ENCODE results near the gene FOSL1.

FOSL1 gene

DNA sequence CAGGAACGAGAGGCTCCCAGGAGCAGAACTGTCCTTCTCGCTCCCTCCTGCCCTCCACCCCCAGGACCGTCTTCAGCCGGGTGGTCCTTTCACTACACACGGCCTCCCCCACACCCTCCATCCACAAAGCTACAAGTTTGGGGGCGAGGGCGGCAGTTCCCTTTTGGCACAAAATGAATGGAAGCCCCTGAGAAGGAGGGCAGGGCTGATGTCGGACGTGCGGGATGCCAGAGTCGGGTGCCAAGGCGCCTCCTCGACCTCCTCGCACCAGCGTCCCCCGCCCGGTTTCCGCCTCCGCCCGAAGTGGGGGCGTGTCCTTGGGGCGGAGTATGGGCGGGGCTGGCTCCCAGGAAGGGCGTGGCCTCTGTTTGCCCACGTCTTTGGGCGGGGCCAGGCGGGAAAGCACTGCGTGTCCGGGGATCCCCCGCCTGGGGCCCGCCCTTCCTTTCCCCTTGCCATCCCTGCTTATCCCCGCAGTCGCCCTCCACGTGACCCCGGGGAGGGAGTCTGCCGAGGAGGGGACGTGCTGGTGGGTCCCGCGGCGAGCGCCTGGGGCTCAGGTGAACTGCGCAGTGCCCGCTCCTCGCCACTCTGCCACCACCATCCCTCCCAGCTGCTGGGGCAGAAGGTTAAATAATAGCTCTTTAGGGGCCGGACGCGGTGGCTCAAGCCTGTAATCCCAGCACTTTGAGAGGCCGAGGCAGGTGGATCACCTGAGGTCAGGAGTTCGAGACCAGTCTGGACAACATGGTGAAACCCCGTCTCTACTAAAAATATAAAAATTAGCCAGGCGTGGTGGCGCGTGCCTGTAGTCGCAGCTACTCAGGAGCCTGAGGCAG is 26.7 kb downstream of the FOSL1 start:
- FAIRE-seq: peak; percentile 95

DNA sequence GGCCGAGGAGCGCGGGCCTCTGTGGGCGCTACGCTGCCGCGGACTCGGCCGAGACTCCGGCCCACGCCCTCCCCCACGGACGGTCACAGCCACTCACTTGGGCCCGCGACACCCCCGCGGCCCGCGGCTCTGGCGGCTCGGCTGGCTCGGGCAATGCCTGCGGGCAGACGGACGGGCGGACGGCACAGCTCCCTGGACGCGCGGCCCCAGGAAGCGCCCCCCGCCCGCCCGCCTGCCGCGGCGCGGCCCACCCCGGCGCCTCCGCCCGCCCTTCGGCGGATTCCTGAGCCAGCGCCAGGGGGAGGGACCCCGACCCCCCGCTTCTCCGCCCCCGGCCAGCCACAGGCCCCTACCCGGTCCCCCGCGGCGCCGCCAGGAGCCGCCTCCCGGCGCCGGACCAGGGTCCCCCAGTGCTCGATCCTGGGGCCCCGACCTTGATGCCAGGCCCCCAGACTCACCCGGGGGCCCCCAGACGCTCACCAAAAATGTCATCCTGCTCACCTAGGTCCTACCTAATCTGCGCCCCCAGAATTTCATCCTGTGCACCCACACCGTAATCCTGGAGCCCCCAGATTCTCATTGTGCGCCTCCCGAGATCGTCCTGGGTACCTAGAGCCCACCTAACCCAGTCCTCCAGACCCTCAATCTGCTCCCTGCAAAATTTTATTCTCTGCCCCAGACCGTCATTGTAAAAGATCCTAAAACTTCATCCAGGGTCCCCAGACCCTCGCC is 27.4 kb downstream of the FOSL1 start, which contains the start of gene EFEMP2:
Gene EFEMP2 (minus strand): TSS at position 215 of the 732 bp plus-strand sequence. CDS start 446 bp downstream, outside the sequence.
- FAIRE-seq: no peak

DNA sequence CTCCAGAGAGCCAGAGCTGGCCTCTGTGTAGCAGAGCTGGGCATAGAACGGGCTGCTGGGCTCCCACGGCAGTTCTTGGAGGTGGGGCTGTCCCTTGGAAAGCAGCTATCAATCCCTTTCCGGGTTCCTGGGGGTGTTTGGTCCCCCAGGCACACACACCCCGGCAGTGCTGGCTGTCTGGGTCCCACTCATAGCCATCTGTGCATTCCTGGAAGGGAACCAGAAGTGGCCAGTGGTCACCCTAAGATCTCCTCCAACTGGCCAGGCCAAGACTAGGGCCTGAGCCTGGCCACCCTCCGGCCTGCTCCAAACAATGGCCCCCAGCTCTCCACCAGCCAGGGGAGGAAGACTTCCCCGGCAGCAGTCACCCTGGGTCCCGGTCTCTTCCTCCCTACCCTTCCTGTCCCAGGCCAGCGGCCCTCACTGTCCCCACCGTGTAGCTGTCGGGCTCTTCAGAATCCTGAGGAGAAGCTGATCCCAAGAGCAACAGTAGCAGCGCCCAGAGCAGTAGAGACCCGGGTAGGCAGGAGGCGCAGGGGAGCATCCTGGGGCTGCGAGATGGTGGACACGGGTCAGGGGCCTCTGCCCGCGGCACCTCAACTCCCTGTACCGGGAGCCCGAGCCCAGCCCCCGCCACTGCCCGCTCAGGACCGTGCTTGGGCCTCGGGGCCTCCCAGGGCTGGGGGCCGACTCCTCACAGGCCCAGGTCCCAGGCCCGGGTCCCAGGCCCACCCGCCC is 28.2 kb downstream of the FOSL1 start:
- no peak for FAIRE-seq

DNA sequence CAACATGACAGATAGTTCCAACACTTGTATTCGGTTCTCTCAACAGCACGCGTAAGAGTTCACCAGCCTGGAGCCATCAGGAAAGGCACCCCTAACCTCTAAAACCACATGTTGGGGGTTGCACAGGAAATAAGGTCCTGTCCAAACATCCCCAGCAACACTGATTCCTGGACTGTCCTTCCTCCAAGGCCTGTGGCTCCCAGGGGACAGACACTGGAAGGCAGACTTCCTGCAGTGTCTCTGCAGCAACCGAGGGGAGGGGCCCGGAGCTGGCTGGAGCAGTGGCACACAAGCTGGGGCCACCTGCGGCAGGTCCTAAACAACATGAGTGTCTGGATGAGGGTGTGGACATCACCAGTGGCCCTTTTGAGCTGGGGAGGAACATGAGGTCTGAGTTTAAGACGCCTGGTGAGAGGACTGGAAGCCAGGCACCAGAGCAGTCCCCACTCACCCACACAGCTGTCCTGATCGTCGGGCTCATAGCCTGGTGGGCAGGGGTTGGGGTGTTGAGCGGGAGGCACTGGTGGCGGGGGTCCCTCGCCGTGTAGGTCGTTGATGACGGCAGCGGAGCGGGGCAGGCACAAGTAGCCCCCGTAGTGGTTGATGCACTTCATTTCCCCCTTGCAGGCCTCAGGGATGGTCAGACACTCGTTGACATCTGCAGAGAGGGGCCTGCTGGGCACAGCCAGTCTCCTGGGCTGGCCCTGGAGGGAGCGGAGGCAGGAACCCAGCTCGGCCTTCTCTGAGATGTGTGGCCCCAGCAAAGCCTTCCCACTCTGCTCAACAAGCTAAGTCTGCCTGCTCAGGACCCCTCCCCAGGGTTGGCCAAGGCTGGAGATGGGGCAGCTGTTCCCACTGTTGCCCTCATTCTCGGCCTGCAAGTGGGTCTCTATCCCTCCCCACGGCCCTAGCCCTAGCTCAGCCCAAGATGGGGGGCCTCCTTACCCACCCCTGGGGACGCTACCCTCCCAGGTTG is 29.2 kb downstream of the FOSL1 start:
- no peak for FAIRE-seq

DNA sequence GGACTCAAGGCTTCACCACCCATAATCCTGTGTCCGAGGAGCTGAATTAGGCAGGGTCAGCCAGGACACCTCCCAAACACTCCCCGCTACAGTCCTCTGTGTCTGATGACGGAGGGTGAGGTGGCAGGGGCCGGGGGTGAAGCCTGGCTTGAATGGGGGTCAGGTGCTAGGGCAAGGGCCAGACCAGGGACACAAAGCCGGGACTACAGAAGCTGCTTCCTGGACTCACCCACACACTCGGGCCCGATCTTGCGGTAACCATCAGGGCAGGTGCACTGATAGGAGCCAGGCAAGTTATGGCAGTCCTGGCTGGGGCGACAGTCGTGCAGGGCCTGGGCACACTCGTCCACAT is 29.9 kb downstream of the FOSL1 start:
- no peak for FAIRE-seq

DNA sequence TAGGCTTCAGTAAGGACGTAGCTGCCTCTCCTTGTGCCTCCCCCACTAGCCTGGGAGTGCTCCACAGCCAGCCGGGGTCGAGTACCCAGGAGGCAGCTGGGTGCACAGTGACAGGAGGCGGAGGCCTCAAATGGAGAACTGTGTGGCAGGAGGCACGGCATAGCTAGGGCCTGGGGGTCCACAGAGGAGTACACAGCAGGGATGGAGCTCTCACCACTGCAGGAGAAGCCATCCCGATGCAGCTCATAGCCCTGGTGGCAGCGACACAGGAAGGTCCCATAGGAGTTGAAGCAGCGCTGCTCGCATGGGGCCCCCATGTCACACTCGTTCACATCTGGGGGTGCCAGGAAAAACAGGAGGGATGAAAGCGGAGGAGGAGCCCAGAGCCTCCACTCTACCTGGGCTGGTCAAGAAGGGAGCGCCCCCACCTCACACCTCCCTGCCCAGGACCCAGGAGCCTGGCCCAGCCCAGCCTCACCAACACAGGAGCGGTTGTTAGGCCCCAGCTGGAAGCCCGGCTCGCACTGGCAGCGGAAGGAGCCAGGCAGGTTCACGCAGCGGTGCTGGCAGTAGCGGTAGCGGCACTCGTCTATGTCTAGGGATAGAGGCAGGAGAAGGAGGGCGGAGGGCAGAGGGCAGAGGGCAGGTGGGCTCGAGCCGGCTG is 30.4 kb downstream of the FOSL1 start:
- no peak for FAIRE-seq

DNA sequence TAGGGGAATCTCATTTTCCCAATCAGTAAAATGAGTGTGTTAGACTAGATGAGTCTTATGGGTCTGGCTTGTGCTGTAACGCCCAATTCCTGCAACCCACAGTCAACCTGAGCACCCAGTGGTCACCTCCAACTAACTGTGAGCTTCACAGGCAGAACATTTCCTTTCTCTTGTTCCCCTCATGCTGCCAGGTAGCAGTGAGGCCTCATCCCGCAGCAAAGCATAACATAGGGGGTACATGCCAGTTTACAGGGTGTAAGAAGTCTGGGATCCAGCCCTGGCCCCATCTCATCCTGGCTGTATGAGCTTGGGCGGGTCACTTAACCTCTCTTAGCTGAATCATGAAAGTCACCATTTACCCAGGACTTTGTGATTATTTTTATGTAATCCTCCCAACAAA is 31.3 kb downstream of the FOSL1 start:
- no peak for FAIRE-seq

DNA sequence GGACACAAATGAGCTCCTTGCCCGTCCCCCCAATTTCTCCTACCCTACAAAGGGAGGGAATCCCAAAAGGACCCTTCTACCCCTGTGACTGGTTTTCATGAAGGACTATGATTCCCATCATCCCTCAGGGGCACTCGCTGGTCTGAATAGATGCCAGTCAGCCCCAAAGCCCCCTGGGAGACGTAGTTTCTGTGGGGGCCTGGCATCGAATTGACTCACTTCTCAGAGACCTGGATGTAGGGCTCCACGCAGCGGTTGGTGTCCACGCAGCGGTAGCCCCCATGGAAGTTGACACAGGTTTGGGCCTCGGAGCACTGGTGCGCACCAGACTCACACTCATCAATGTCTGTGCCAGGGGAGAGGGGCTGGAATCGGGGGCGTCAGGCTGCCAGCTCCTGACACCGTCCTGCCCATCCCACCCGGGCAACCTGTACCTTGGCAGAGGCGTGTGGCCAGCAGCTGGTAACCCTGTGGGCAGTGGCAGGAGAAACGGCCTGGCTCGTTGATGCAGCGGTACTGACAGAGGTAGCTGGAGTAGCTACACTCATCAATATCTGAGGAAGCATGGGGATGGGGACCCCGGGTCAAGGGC is 32.0 kb downstream of the FOSL1 start:
- FAIRE-seq: no peak

DNA sequence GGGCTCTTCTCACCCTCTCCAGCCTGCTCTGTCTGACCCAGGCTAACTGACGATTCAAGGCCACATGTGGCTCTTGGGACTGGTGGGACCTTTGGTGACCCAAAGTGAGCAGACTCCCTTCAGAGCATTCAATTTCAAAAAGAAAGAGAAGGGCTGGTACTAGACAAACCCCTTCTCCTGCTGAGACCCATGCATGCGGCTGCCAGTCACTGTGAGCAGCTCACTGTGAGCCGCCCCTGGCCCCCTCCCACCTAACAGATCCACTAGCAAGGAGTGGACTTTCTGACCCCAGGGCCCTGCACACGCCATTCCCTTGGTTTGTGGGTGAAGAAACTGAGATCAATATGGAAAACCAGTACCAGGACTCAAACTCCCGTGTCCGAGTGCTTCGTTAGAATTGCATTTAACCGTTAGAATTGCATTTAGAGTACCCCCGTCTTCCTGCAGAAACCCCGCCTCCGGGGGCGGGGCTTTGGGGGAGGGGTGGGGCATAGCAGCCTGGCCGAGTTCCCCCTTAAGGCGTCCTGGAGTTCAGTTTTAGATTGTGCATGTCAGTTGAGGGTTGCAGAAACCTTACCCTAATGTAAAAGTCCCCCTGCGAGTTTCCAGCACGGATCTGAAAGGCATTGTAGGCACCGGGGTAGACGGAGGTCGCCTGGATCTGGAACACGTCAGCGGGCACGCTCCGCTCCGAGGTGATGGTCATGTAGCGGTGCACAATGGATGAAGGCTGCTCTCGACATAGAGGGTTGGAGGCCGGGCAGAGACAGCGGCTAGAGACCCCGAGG is 32.7 kb downstream of the FOSL1 start:
- no peak for FAIRE-seq

DNA sequence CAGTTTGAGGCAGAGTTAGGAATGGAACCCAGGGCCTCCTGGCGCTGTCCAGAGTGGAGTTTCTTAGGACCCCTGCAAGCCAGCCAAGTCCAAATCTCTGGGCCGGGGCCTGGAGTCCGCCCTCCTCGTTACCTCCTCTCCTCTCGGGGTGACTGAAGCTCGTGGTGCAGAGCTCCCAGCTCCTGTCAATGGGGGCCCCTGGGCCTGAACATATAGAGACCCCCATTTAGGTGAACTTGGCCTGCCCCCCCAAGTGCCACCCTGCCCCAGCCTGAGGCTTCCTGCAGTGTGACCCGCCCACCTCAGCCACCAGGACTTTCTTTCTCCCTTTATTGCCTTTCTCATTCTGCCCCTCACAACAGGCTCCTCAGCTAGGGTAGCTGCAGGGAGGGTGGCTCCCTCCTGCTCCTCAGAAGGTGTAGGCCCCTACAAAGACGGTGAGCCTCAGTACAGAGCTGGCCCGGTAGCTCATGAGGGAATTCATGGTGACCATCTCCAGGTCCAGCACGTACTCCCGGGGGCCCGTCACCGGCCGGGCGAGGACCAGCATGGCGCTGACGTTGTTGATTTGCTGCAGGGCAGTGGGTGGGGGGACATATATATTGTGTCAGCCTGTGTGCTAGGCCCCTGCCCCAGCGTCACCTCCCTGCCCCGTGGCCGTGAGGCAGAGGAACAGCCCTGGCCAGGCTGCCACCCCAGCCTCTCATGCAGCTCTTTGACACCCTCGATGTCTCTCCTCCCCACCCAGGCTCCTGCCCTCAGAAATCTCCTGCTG is 33.5 kb downstream of the FOSL1 start:
- FAIRE-seq: no peak

DNA sequence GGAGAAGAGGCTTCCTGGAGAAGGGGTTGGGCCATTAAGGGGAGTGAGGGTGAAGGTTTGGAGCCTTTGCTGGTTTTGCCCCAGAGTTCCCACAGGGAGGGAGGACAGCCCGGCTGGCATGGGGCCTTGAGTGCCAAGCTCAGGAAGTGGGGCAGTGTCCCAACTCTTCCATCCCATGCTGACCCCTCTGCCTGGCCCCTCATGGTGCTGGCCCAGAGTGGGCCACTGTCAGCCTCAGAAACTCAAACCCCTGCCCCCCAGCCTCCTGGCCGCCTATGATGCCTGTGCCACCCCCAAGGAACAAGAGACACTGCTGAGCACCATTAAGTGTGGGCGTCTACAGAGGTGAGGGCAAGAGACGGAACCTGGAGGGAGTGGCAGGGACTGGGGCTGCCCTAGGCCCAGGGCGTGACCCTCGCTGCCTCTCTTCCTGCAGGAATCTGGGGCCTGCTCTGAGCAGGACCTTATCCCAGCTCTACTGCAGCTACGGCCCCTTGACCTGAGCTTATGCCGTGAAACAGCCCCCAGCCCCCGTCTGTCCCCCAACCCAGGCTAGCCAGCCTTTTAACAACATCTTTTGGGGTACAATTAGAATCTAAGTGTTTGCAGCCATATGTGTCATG is 34.5 kb downstream of the FOSL1 start:
- no peak for FAIRE-seq

DNA sequence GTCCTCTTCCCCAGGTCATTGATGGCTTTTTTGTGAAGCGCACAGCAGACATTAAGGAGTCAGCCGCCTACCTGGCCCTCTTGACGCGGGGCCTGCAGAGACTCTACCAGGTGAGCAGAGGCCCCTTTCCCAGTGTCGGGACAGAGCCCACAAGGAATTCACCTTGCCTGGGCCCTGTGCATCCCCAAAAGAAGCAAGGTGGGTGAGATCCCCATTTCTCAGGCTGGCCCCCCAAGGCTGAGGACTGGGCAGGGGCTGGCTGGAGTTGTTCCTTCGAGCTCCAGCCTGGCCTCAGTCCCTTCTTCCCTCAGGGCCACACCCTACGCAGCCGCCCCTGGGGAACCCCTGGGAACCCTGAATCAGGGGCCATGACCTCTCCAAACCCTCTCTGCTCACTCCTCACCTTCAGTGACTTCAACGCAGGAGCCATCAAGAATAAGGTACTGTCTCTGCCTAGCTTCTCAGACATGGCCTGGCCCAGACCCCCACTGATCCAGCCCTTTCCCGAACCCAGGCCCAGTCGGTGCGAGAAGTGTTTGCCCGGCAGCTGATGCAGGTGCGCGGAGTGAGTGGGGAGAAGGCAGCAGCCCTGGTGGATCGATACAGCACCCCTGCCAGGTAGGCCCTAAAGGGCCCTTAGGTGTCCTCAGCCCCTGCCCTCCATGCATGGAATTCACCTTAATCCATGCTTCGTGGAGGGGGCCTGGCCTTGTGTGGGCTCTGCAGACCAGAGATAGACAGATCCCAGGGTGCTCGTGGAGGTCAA is 35.3 kb downstream of the FOSL1 start:
- FAIRE-seq: no peak

DNA sequence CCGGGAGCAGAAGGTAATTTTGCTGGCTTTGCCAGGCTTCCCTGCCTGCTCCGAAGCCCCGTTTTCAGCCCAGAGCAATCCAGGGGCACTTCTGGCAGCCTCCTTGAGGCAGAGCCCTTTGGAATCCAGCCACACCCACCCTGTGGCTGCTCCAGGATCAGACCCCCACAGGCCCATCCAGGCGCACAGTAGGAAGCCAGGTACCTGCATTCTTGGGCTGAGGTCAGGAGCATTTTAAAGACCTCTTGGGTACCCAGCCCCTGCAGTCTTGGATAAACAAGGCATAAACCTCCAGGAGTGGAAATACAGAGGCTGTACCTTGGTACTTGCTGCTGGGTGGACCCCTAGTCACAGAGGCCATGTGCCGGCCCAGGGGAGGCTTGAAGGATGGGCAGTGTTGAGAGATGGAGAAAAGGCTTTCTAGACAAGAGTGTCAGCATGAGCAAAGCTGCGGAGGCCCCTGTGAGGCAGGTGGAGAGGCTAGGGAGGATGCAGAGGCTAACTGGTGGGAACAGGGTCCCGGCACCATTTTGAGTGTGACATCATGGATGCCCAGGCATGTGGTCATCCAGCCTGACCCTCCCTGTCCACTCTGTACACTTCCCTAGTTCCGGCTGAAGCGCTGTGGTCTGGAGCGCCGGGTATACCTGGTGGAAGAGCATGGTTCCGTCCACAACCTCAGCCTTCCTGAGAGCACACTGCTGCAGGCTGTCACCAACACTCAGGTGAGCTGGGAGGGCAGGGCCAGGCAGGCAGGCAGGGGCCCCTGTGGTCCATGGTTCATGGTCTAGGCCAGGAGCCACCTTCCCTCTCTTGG is 36.1 kb downstream of the FOSL1 start:
- FAIRE-seq: no peak

DNA sequence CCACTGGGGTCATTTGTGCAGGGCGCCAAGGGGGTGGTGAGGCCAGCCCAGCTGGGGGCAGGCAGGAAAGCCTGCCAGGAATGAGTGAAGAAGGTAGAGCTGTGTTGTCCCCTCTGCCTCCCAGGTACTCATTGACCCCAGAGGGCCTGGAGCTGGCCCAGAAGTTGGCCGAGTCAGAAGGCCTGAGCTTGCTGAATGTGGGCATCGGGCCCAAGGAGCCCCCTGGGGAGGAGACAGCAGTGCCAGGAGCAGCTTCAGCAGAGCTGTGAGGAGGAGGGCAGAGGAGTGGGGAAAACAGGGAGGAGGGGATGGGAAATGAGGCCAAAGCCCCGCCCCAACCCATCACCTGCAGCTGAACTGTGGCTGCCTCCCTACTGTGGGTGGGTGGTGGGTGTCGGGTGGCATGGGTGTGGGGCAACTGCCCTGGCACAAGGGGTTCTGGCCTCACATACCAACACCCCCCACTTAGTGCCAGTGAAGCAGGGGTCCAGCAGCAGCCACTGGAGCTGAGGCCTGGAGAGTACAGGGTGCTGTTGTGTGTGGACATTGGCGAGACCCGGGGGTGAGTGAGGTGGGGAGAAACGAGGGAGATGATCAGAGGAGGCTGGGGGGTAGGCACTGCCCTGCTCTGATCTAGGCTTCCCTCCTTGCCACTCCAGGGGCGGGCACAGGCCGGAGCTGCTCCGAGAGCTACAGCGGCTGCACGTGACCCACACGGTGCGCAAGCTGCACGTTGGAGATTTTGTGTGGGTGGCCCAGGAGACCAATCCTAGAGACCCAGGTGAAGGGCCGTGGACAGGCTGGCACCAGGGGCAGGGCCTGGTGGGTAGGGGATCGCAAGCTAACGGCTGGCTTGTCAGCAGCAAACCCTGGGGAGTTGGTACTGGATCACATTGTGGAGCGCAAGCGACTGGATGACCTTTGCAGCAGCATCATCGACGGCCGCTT is 37.0 kb downstream of the FOSL1 start:
- FAIRE-seq: no peak

DNA sequence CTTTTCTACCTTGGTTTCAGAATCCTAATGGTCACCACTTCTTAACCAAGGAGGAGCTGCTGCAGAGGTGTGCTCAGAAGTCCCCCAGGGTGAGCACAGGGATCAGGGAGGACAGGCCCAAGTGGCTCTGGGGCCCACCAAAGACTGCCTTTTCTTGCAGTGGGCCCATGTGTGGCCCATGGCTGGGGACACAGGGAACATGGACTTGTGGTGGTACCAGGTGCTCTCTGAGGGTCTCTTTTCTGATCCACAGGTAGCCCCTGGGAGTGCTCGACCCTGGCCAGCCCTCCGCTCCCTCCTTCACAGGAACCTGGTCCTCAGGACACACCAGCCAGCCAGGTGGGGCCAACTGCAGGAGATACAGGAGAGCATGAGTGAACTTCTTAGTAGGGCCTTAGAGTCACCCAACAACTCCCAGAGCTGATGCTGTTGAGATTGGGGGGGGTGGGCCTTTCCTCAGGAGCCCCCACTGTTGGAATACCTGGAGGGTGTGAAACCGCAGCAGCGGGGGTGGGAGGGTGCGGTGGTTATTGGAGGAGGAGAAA is 37.9 kb downstream of the FOSL1 start:
- FAIRE-seq: no peak

Data from G401.6 (cell line).